CD4-positive, CD25-positive, alpha-beta regulatory T cell (primary cell): Measurements from ENCODE around the gene ZBTB22. TPM values are rescaled to one million over a fixed set of nuclear protein-coding genes. Genes with fewer than 3 reads are reported as not detected.

Source experiments
- ATAC-seq, 2 donors: fragments of 150-1000 bp; cut with Tn5 transposase; one replicate each; pipeline ENCODE4 v1.10.0; 2021; ENCODE audit warnings: low read depth in 2 of 2, moderate number of reproducible peaks in 2 of 2, moderate library complexity in 1 of 2
- DNase-seq, 3 donors: peaks; one replicate each; pipeline versions ENCODE4 v3.0.0 to v3.0.0-alpha.2; 2012 to 2022; ENCODE audit warnings: mixed read lengths in 1 of 3
- H3K27ac ChIP-seq: one replicate; pipeline ENCODE4 v1.7.0; 2013; ENCODE audit warnings: mild to moderate bottlenecking, low read length; ENCODE audit not compliant: insufficient read depth, poor library complexity, severe bottlenecking
- H3K27me3 ChIP-seq: one replicate; pipeline ENCODE4 v1.7.0; 2013; ENCODE audit warnings: low read length; ENCODE audit not compliant: control insufficient read depth, insufficient read depth
- H3K36me3 ChIP-seq: one replicate; pipeline ENCODE4 v1.7.0; 2013; ENCODE audit warnings: mild to moderate bottlenecking, low read length, moderate library complexity; ENCODE audit not compliant: control insufficient read depth, insufficient read depth
- H3K4me1 ChIP-seq: 2 replicates; pipeline ENCODE4 v1.7.0; 2013; ENCODE audit warnings: mild to moderate bottlenecking, low read length; ENCODE audit not compliant: insufficient read depth, control insufficient read depth, poor library complexity, severe bottlenecking
- H3K4me3 ChIP-seq: one replicate; pipeline ENCODE4 v1.7.0; 2013; ENCODE audit warnings: low read depth, mild to moderate bottlenecking, low read length, moderate library complexity
- H3K9me3 ChIP-seq, 2 experiments: 1 replicate in 1 of 2; 2 replicates in 1 of 2; pipeline ENCODE4 v1.7.0; 2013; ENCODE audit warnings: low read length in 2 of 2, mild to moderate bottlenecking in 1 of 2, moderate library complexity in 1 of 2; ENCODE audit not compliant: control insufficient read depth in 2 of 2
- H3K27ac Mint-ChIP-seq, 3 donors: one replicate each; pipeline ENCODE4 v1.8.0; 2020 to 2022; ENCODE audit warnings: mild to moderate bottlenecking in 3 of 3, mixed read lengths in 3 of 3, moderate library complexity in 2 of 3
- H3K27me3 Mint-ChIP-seq: one replicate; pipeline ENCODE4 v1.8.0; 2022; ENCODE audit warnings: mild to moderate bottlenecking, mixed read lengths
- H3K36me3 Mint-ChIP-seq: one replicate; pipeline ENCODE4 v1.8.0; 2020; ENCODE audit warnings: mixed read lengths
- H3K4me1 Mint-ChIP-seq, 4 donors: one replicate each; pipeline ENCODE4 v1.8.0; 2020 to 2022; ENCODE audit warnings: mixed read lengths in 4 of 4, mild to moderate bottlenecking in 1 of 4
- H3K4me3 Mint-ChIP-seq, 4 donors: one replicate each; pipeline ENCODE4 v1.8.0; 2020 to 2022; ENCODE audit warnings: mild to moderate bottlenecking in 4 of 4, mixed read lengths in 4 of 4, moderate library complexity in 3 of 4
- H3K9me3 Mint-ChIP-seq, 7 donors: one replicate each; pipeline ENCODE4 v1.8.0; 2020 to 2022; ENCODE audit warnings: mixed read lengths in 7 of 7, mild to moderate bottlenecking in 3 of 7, moderate library complexity in 2 of 7
- polyA plus RNA-seq, 4 donors: library from polyadenylated mRNA; unstranded; fragments of 300-500 nt; fragmentation: Illumina TruSeq; gene quantifications; one replicate each; pipeline ENCODE4 v1.2.3, GENCODE V29; 2021
- total RNA-seq: library from RNA; stranded (reverse); gene quantifications from one replicate; pipeline ENCODE4 v1.2.3, GENCODE V29; 2022

The ZBTB22 gene
- total and polyA plus RNA-seq, 5 donors from 2014 or later: 8.3 to 19.4 (median 13.2) TPM

DNA sequence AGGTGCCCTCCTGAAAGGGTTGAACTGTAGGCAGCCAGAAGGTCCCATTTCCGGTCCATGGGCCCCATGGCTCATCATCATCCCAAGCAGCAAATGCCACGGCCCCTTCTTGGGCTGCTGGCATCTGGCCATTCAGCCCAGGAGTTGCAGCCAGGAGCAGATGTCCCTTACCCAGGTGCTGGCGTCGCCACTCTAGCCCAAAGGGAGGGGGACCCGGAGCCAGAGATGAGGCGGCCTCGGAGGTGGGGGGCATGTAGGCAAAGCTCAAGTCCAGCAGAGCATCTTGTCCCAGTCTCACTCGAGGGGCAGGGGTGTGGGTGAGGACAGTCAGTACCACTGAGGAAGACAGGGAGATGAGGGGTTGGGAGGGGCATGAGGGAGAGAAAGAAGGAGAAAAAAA is 12.5 kb downstream of the ZBTB22 start:
- Mint-ChIP-seq H3K9me3 (no peaks in the 10 kb centered on the region), H3K27ac (peak overlapping the region in 2 of 3 donors; percentile 36 to 83), H3K4me1 (peaks cover 4 to 62% (median 32%) of the 10 kb centered on the region in 4 donors), H3K27me3 (peaks cover under 1% of the 10 kb centered on the region), H3K4me3 (no peak overlapping the region), H3K36me3 (peaks cover 20% of the 10 kb centered on the region)
- no peak overlapping the region for H3K4me3 ChIP-seq
- H3K27ac ChIP-seq: no peak overlapping the region
- ATAC-seq: no peak
- H3K27me3 ChIP-seq: no peaks in the 10 kb centered on the region
- no peaks in the 10 kb centered on the region for H3K9me3 ChIP-seq
- peaks cover 54% of the 10 kb centered on the region for H3K36me3 ChIP-seq
- no peak for DNase-seq
- peaks cover 14% of the 10 kb centered on the region for H3K4me1 ChIP-seq

DNA sequence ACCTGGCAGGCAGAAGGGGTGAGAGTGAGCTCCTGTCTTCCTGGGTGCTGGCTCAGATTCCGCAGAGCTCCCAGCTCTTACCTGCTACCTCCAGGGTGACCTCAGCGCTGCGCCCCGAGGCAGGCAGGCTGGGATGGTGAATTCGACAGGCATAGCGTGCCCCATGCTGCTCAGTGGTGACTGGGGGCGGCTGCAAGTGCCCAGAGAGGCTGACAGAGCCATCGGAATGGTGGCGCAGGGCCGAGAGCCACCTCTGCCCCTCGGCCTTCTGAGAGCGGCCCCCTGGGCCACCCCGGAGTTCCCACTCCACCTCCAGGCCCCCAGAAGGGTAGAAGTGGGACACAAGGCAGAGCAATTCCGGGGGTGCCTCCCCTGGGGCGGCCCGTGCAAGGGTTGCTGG is 13.3 kb downstream of the ZBTB22 start:
- H3K36me3 Mint-ChIP-seq: peaks cover 20% of the 10 kb centered on the region
- H3K27me3 Mint-ChIP-seq: peaks cover 9% of the 10 kb centered on the region
- no peak overlapping the region for H3K4me3 Mint-ChIP-seq
- H3K4me1 Mint-ChIP-seq: peaks cover 4 to 66% (median 40%) of the 10 kb centered on the region in 4 donors
- no peak for DNase-seq
- no peak for ATAC-seq
- Histone ChIP-seq H3K4me1 (peaks cover 22% of the 10 kb centered on the region), H3K4me3 (no peak overlapping the region), H3K9me3 (no peaks in the 10 kb centered on the region), H3K27ac (no peak overlapping the region), H3K36me3 (peaks cover 50% of the 10 kb centered on the region), H3K27me3 (no peaks in the 10 kb centered on the region)
- H3K27ac Mint-ChIP-seq: peak overlapping the region in 1 of 3 donors; percentile 83
- peaks cover 0 to 1% (median 0%) of the 10 kb centered on the region in 7 donors for H3K9me3 Mint-ChIP-seq

DNA sequence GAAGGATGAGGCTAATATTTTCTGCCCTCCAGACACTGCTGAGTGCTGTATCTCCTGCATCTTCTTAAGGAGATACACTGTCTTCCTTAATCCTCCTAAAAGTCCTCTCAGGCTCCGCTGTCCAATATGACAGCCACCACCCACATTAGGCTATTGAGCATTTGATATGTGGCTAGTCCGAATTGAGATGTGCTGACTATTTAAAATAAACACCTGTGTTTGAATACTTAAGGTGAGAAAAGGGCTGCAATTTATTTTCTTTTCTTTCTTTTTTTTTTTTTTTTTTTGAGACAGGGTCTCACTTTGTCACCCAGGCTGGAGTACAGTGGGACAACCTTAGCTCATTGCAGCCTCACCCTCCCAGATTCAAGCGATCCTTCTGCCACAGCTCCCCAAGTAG is 15.7 kb downstream of the ZBTB22 start:
- Histone ChIP-seq H3K36me3 (peaks cover 36% of the 10 kb centered on the region), H3K9me3 (no peaks in the 10 kb centered on the region), H3K27ac (peak overlapping the region; percentile 23), H3K4me3 (no peak overlapping the region), H3K4me1 (peaks cover 34% of the 10 kb centered on the region), H3K27me3 (no peaks in the 10 kb centered on the region)
- Mint-ChIP-seq H3K27ac (peak overlapping the region in 1 of 3 donors; percentile 91), H3K9me3 (peaks cover 0 to 3% (median 0%) of the 10 kb centered on the region in 7 donors), H3K4me1 (peaks cover 0 to 60% (median 38%) of the 10 kb centered on the region in 4 donors), H3K36me3 (peaks cover 15% of the 10 kb centered on the region), H3K4me3 (peak overlapping the region in 2 of 4 donors; percentile 4 to 28), H3K27me3 (peaks cover 10% of the 10 kb centered on the region)
- ATAC-seq: no peak
- DNase-seq: no peak

DNA sequence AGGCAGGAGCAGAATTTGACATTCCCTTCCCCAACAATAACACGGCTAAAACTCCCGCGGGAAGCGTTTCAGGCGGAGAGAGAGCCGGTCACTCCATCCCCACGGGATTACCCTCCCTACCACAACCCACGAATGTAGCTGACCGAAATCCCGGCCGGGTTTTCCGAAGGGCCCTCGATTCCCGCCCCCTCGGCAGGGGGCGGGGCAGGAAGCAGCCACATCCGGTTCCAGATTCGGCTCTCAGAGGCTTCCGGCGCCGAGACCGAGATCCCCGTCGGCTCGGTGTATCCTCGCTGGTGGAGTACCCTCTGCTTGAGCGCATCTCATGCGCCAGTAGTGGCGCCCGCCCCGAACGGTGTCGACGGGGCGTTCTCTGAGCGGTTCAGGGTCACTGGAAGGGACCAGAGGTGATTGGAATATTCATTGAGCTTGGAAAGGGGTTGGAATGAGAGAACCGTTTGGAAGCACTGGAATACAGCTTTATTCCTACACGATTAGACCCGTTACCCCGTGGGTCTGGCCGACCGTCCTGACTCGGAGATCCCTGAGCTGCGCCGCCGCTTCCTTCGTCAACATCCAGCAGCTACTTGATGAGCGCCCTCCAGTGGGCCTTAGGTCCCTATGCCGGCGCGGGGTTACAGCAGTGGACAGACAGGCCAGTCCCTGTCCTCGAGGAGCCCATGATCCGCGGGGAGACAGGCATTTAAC is 18.2 kb downstream of the ZBTB22 start:
- H3K27me3 ChIP-seq: no peaks in the 10 kb centered on the region
- H3K27ac ChIP-seq: peak overlapping the region; percentile 92
- Mint-ChIP-seq H3K36me3 (peaks cover 11% of the 10 kb centered on the region), H3K9me3 (peaks cover 0 to 3% (median 0%) of the 10 kb centered on the region in 7 donors), H3K27me3 (peaks cover 10% of the 10 kb centered on the region), H3K4me1 (peaks cover 0 to 50% (median 26%) of the 10 kb centered on the region in 4 donors), H3K27ac (peak overlapping the region; percentile 98 to 100 (median 100)), H3K4me3 (peak overlapping the region; percentile 99 to 100 (median 100))
- ATAC-seq: peak; percentile 86 to 87
- H3K4me1 ChIP-seq: peaks cover 27% of the 10 kb centered on the region
- H3K36me3 ChIP-seq: peaks cover 34% of the 10 kb centered on the region
- peak overlapping the region; percentile 90 for H3K4me3 ChIP-seq
- no peaks in the 10 kb centered on the region for H3K9me3 ChIP-seq
- peak; percentile 88 to 96 (median 92) for DNase-seq

DNA sequence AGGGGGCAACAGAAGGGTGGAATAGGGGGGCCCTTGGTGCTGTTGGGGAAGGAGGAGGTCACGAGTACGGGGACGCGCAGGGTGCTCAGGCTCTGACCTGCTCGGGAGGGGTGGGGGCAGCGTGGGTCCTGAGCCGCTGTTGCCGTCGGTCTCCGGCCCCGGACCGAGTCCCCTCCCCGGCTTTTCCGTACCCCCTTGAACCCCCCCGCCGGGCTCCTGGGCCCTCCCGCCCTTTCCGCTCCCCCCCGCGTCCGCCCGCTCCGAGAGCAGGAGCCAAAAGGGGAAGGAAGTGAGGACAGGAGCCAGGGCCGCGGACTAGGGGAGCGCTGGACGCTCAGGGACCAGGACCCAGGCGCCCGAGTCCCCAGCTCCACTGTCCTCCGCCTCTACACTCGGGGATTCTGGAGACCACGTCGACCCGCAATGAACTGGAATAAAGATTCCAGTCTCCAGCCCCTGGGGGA is 18.7 kb downstream of the ZBTB22 start, which contains the start of gene RGL2:
Gene RGL2, minus strand, starts transcription at position 170 of the 464 bp plus-strand sequence. CDS start 332 bp downstream, outside the sequence.
- ATAC-seq: peak; percentile 34 to 45
- H3K4me1 Mint-ChIP-seq: peaks cover 0 to 52% (median 26%) of the 10 kb centered on the region in 4 donors
- H3K27ac Mint-ChIP-seq: peak within 1 kb of the TSS; percentile 98 to 100 (median 100)
- DNase-seq: peak in 2 of 3 donors; percentile 54 to 78
- H3K9me3 ChIP-seq: no peaks in the 10 kb centered on the region
- peaks cover 30% of the 10 kb centered on the region for H3K36me3 ChIP-seq
- peaks cover 27% of the 10 kb centered on the region for H3K4me1 ChIP-seq
- peak within 1 kb of the TSS; percentile 92 for H3K27ac ChIP-seq
- H3K4me3 ChIP-seq: peak within 1 kb of the TSS; percentile 90
- H3K36me3 Mint-ChIP-seq: peaks cover 14% of the 10 kb centered on the region
- peaks cover 0 to 3% (median 0%) of the 10 kb centered on the region in 7 donors for H3K9me3 Mint-ChIP-seq
- peaks cover 10% of the 10 kb centered on the region for H3K27me3 Mint-ChIP-seq
- H3K4me3 Mint-ChIP-seq: peak within 1 kb of the TSS; percentile 99 to 100 (median 100)
- H3K27me3 ChIP-seq: no peaks in the 10 kb centered on the region

DNA sequence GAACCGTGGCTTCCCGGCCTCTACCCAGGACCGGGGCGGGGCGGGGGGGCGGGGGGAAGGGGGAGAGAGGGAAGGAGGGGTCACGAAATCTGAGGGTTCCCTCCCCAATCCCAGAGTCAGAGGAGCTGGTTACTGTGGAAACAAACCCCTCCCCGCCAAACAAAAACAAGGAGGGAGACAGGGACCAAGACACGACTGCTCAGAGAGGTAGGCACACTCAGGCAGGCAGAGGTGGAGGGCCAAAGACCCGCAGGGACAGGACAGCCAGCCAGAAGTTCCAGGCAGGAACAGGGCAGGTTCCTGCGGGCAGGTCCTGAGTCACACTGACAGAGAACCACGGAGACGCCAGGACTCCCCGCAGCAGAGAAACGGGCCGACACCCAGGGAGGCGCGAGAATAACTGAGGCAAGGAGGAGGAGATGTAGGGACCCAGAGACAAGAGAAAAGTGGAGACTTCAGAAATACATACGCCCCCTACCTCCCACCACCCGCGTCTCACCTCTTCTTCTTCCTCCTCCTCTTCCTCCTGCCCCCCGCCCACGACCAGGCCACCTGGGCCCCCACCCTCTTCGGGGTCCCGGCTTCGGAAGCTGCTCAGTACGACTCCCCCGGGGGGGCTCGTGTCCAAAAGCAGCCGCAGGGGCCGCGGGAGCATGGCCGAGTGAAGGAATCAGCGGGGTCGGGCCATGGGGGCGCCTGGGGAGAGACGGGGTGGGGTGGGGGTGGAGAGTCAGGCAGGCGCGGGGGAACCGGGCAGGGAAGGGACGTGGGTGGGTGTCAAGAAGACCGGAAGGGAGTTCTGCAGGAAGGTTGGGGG is 19.4 kb downstream of the ZBTB22 start:
- H3K4me1 Mint-ChIP-seq: peaks cover 0 to 48% (median 22%) of the 10 kb centered on the region in 4 donors
- peaks cover 0 to 3% (median 0%) of the 10 kb centered on the region in 7 donors for H3K9me3 Mint-ChIP-seq
- Histone ChIP-seq H3K4me1 (peaks cover 27% of the 10 kb centered on the region), H3K36me3 (peaks cover 30% of the 10 kb centered on the region), H3K27me3 (no peaks in the 10 kb centered on the region), H3K4me3 (peak overlapping the region; percentile 67), H3K9me3 (no peaks in the 10 kb centered on the region), H3K27ac (peak overlapping the region; percentile 92)
- DNase-seq (peak; percentile 54 to 69 (median 63)), ATAC-seq (peak in 1 of 2 donors; percentile 6)
- H3K4me3 Mint-ChIP-seq: peak overlapping the region; percentile 95 to 100 (median 100)
- peaks cover 10% of the 10 kb centered on the region for H3K27me3 Mint-ChIP-seq
- peaks cover 8% of the 10 kb centered on the region for H3K36me3 Mint-ChIP-seq
- H3K27ac Mint-ChIP-seq: peak overlapping the region; percentile 98 to 100 (median 100)

DNA sequence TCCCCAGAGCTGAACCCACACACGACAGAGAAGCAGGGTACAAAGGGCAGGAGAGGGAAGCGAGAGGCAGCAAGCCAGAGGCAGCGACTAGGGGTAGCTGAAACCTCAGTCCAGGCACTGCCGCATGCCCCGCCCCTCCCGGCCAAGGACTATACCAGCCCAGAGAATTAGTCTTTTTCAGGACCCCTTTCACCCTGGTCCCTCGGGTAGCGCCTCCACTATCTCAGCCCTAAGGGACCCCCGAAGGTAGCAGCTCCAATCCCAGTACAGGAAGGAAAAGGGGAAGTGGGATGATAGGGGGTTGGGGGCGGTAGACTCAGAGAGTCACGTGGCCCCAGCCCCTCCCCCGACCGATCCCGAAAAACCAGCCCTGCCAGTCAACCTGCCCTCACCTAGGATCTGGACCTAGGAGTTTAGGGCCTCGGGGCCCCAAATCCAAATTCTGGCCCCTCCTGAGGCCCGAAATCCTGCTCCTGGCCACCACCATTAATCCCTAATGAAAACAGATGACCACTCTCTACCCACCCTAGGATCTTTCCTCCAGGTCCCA is 20.1 kb downstream of the ZBTB22 start:
- H3K4me1 Mint-ChIP-seq: peaks cover 0 to 48% (median 22%) of the 10 kb centered on the region in 4 donors
- H3K36me3 Mint-ChIP-seq: peaks cover 8% of the 10 kb centered on the region
- no peak for ATAC-seq
- peak overlapping the region; percentile 80 to 100 (median 97) for H3K4me3 Mint-ChIP-seq
- Histone ChIP-seq H3K27me3 (no peaks in the 10 kb centered on the region), H3K4me1 (peaks cover 27% of the 10 kb centered on the region), H3K4me3 (no peak overlapping the region), H3K9me3 (no peaks in the 10 kb centered on the region), H3K27ac (peak overlapping the region; percentile 92), H3K36me3 (peaks cover 34% of the 10 kb centered on the region)
- DNase-seq: no peak
- H3K27ac Mint-ChIP-seq: peak overlapping the region in 1 of 3 donors; percentile 100
- H3K9me3 Mint-ChIP-seq: peaks cover 0 to 3% (median 0%) of the 10 kb centered on the region in 7 donors
- H3K27me3 Mint-ChIP-seq: peaks cover 10% of the 10 kb centered on the region
